HCEC 1CT (cell line): ENCODE data around the gene SPON1.

Experiments
- DNase-seq: peaks from one replicate; pipeline ENCODE4 v3.0.0-alpha.2; 2017

SPON1 gene

GRCh38 chr11:14299921-14300320 lies 337.4 kb downstream of the SPON1 start:
- no peak for DNase-seq

GRCh38 chr11:14300661-14301304 lies 338.3 kb downstream of the SPON1 start:
- peak; percentile 78 for DNase-seq

GRCh38 chr11:14304601-14305000 lies 342.1 kb downstream of the SPON1 start:
- DNase-seq: no peak

GRCh38 chr11:14305649-14306048 lies 343.1 kb downstream of the SPON1 start:
- DNase-seq: no peak

- DNase-seq: no peak
Observed at GRCh38 chr11:14306481-14306880, 344.0 kb downstream of the SPON1 start.

GRCh38 chr11:14308114-14308896 lies 345.8 kb downstream of the SPON1 start:
- peak; percentile 65 for DNase-seq

GRCh38 chr11:14308897-14309387 lies 346.4 kb downstream of the SPON1 start:
- DNase-seq: no peak

GRCh38 chr11:14309425-14310192 lies 347.1 kb downstream of the SPON1 start:
- no peak for DNase-seq

GRCh38 chr11:14310679-14311078 lies 348.2 kb downstream of the SPON1 start:
- no peak for DNase-seq

GRCh38 chr11:14312736-14313438 lies 350.4 kb downstream of the SPON1 start:
- DNase-seq: peak; percentile 73

- DNase-seq: no peak
Observed at GRCh38 chr11:14314127-14314526, 351.6 kb downstream of the SPON1 start.

- DNase-seq: no peak
Observed at GRCh38 chr11:14315130-14315529, 352.6 kb downstream of the SPON1 start.
